Measurements from ENCODE around the gene AHCYL2. TPM values are rescaled to one million over a fixed set of nuclear protein-coding genes. Genes with fewer than 3 reads are reported as not detected.

The AHCYL2 gene
- total RNA-seq, 1 experiment from 2014 or later: 23.2 TPM

DNA sequence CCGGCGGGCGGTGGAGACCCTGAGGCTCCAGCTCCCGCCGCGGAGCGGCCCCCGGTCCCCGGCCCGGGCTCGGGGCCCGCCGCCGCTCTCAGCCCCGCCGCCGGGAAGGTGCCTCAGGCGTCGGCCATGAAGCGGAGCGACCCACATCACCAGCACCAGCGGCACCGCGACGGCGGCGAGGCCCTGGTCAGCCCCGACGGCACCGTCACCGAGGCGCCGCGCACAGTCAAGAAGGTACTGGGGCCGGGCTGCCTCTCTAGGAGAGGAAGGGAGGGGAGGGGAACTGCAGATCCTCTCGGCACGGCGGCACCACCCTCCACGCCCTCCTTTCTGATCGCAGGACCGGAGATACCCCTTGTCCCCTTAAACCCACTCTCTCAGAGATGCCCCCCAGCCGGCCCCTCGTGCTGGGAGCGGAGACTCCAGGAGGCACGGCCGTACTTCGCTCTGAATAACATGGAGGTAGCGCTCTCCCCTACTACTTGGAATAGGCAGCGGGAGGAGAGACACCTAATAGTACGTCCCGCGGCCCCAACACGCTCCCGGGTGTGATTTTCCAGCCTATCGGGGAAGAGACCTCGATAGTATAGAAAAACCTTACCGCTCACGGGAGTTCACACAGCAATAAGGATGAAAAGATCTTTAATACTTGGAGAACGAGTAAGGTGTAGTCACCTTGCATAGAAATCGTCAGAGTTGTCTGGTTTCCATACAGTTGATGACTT, 538 bp downstream of the AHCYL2 start:
- Mint-ChIP-seq H3K36me3 (ENCODE audit: insufficient read depth in 1 of 3, low read depth in 3 of 3) (no peaks in the 10 kb centered on the region), H3K4me1 (peaks cover 23 to 25% of the 10 kb centered on the region in 2 experiments), H3K27me3 (ENCODE audit: low read depth) (no peaks in the 10 kb centered on the region; the same call in 1 of the 2 replicates), H3K27ac (peak overlapping the region in 2 of 3 experiments; percentile 44 to 89; a peak in 3 of 7 replicates), H3K9me3 (peaks cover 0 to 2% of the 10 kb centered on the region in 2 experiments; a peak in 1 of 5 replicates), H3K4me3 (peak overlapping the region; percentile 79 to 93)
- no peak overlapping the region for H3K56ac ChIP-seq (ENCODE audit: insufficient read length, low read depth, low read length)
- no peak overlapping the region for H2AK5ac ChIP-seq (ENCODE audit: insufficient read length, low read length)
- H3K27ac ChIP-seq (ENCODE audit: insufficient read length, low read depth, low read length): no peak overlapping the region
- no peak overlapping the region for H4K8ac ChIP-seq (replicated peaks; ENCODE audit: insufficient read length, low read depth, low read length)
- no peak overlapping the region for H2BK12ac ChIP-seq (ENCODE audit: insufficient read length, low read depth, low read length)
- peak overlapping the region; percentile 60 for H3K18ac ChIP-seq (ENCODE audit: insufficient read length, low read depth, low read length)
- H2AFZ ChIP-seq (ENCODE audit: low read length): no peak overlapping the region
- H3K79me2 ChIP-seq (ENCODE audit: insufficient read depth, low read length): peaks cover 2% of the 10 kb centered on the region; the same call in 1 of the 2 replicates
- no peaks in the 10 kb centered on the region for H4K20me1 ChIP-seq (ENCODE audit: control insufficient read depth, insufficient read depth, insufficient read length)
- no peak overlapping the region for H4K91ac ChIP-seq (ENCODE audit: insufficient read length, low read depth, low read length)
- H3K23ac ChIP-seq (ENCODE audit: insufficient read length, low read depth, low read length): no peak overlapping the region
- H3K14ac ChIP-seq (ENCODE audit: insufficient read depth, low read length): peak overlapping the region; percentile 72
- peaks cover 2% of the 10 kb centered on the region for H3K23me2 ChIP-seq (ENCODE audit: insufficient read length, low read depth, low read length, poor library complexity, severe bottlenecking)
- H2BK20ac ChIP-seq (ENCODE audit: low read depth, low read length, poor library complexity, severe bottlenecking): no peak overlapping the region
- DNase-seq: peak; percentile 59
- H3K27me3 ChIP-seq (ENCODE audit: insufficient read depth, low read length): no peaks in the 10 kb centered on the region
- H3K4ac ChIP-seq (ENCODE audit: low read depth, low read length): no peak overlapping the region
- peaks cover 5% of the 10 kb centered on the region; the same call in 1 of the 2 replicates for H3K4me1 ChIP-seq (ENCODE audit: insufficient read depth, low read length)
- peak overlapping the region; percentile 57 for H3K9ac ChIP-seq (ENCODE audit: extremely low read depth, insufficient read length, low read length)
- no peak overlapping the region for H2BK15ac ChIP-seq (ENCODE audit: low read depth, low read length)
- no peak overlapping the region for H2BK5ac ChIP-seq (ENCODE audit: insufficient read length, low read length)
- no peak overlapping the region for H2BK120ac ChIP-seq (ENCODE audit: low read depth, low read length, poor library complexity, severe bottlenecking)
- no peak overlapping the region for H3T11ph ChIP-seq (ENCODE audit: low read length)
- H3K9me3 ChIP-seq (ENCODE audit: control insufficient read depth, low read depth, low read length): no peaks in the 10 kb centered on the region
- H3K4me2 ChIP-seq (ENCODE audit: insufficient read depth, insufficient read length, low read length): peak overlapping the region; percentile 96
- WGBS (ENCODE audit: extremely low coverage, insufficient read length, low lambda C conversion rate): no CpG with 5 or more reads among the region's 60 CpGs
- no peaks in the 10 kb centered on the region for H3K79me1 ChIP-seq (ENCODE audit: insufficient read depth, low read depth, low read length, poor library complexity, severe bottlenecking)
- no peak overlapping the region for H4K5ac ChIP-seq (ENCODE audit: insufficient read length, low read depth, low read length)
- TF ChIP-seq, protein P1, sequence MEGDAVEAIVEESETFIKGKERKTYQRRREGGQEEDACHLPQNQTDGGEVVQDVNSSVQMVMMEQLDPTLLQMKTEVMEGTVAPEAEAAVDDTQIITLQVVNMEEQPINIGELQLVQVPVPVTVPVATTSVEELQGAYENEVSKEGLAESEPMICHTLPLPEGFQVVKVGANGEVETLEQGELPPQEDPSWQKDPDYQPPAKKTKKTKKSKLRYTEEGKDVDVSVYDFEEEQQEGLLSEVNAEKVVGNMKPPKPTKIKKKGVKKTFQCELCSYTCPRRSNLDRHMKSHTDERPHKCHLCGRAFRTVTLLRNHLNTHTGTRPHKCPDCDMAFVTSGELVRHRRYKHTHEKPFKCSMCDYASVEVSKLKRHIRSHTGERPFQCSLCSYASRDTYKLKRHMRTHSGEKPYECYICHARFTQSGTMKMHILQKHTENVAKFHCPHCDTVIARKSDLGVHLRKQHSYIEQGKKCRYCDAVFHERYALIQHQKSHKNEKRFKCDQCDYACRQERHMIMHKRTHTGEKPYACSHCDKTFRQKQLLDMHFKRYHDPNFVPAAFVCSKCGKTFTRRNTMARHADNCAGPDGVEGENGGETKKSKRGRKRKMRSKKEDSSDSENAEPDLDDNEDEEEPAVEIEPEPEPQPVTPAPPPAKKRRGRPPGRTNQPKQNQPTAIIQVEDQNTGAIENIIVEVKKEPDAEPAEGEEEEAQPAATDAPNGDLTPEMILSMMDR (conservative IDR thresholded peaks at IDR 0.05): no peak

Measured in H9 (cell line).